Glomerular visceral epithelial cell (primary cell): ENCODE data around the gene ETV3.
"Not testable (repeated sequence)": the region's sequence is repeated elsewhere in the genome, so short reads cannot be mapped to it uniquely, and the experiment has no call there.

Experiments used
- DNase-seq: peaks from one replicate; pipeline ENCODE4 v3.0.0-alpha.2; 2016; ENCODE audit errors: extremely low spot score

ETV3 gene

GRCh38 chr1:157112186-157112867 is 25.9 kb downstream of the ETV3 start:
- DNase-seq: no peak

GRCh38 chr1:157111396-157112165 is 26.6 kb downstream of the ETV3 start:
- no peak for DNase-seq

- DNase-seq: no peak
These were observed 27.5 kb downstream of the ETV3 start for GRCh38 chr1:157110686-157111085.

GRCh38 chr1:157110003-157110402 is 28.2 kb downstream of the ETV3 start:
- no peak for DNase-seq

GRCh38 chr1:157108448-157108847 is 29.7 kb downstream of the ETV3 start:
- DNase-seq: no peak

GRCh38 chr1:157107702-157108101 is 30.5 kb downstream of the ETV3 start:
- DNase-seq: no peak

- no peak for DNase-seq
These were observed 31.4 kb downstream of the ETV3 start for GRCh38 chr1:157106813-157107189.

- peak; percentile 67 for DNase-seq
These were observed 32.0 kb downstream of the ETV3 start for GRCh38 chr1:157105988-157106812.

- no peak for DNase-seq
These were observed 32.8 kb downstream of the ETV3 start for GRCh38 chr1:157105298-157105987.

GRCh38 chr1:157104598-157105293 is 33.4 kb downstream of the ETV3 start:
- DNase-seq: no peak

- DNase-seq: no peak
These were observed 34.9 kb downstream of the ETV3 start for GRCh38 chr1:157103268-157103667.

GRCh38 chr1:157101149-157101548 is 37.0 kb downstream of the ETV3 start:
- no peak for DNase-seq

GRCh38 chr1:157099633-157100009 is 38.6 kb downstream of the ETV3 start, which contains the start of gene ETV3L:
ETV3L (minus strand) TSS chr1:157099808; CDS start chr1:157099523, 285 bp downstream.
- no peak for DNase-seq

GRCh38 chr1:157098987-157099632 is 39.1 kb downstream of the ETV3 start:
- not testable (repeated sequence) for DNase-seq

- no peak for DNase-seq
These were observed 39.7 kb downstream of the ETV3 start for GRCh38 chr1:157098519-157098918.

- DNase-seq: no peak
These were observed 40.5 kb downstream of the ETV3 start for GRCh38 chr1:157097692-157098091.

- no peak for DNase-seq
These were observed 41.3 kb downstream of the ETV3 start for GRCh38 chr1:157096881-157097280.

- no peak for DNase-seq
These were observed 42.6 kb downstream of the ETV3 start for GRCh38 chr1:157095551-157095950.

- DNase-seq: no peak
These were observed 43.1 kb downstream of the ETV3 start for GRCh38 chr1:157095091-157095490.

- no peak for DNase-seq
These were observed 45.4 kb downstream of the ETV3 start for GRCh38 chr1:157092831-157093230.
